Glutamatergic neuron (in vitro differentiated cells): ENCODE measurements around the gene GOLT1A. TPM values are rescaled to one million over a fixed set of nuclear protein-coding genes. Genes with fewer than 3 reads are reported as not detected.
A peak's percentile ranks its signal among the peaks of the same experiment; 100 is the strongest.

ENCODE experiments used
- DNase-seq: peaks from one replicate; pipeline ENCODE4 v3.0.0; 2022
- H3K27ac Mint-ChIP-seq: one replicate; pipeline ENCODE4 v1.8.0; 2020; ENCODE audit warnings: mild to moderate bottlenecking, mixed read lengths, inconsistent platforms; ENCODE audit not compliant: unreplicated experiment
- H3K27me3 Mint-ChIP-seq: one replicate; pipeline ENCODE4 v1.8.0; 2020; ENCODE audit warnings: mild to moderate bottlenecking, moderate library complexity, mixed read lengths, inconsistent platforms; ENCODE audit not compliant: unreplicated experiment
- H3K36me3 Mint-ChIP-seq: one replicate; pipeline ENCODE4 v1.8.0; 2020; ENCODE audit warnings: mild to moderate bottlenecking, mixed read lengths, inconsistent platforms; ENCODE audit not compliant: unreplicated experiment
- H3K4me1 Mint-ChIP-seq: one replicate; pipeline ENCODE4 v1.8.0; 2020; ENCODE audit warnings: mild to moderate bottlenecking, low read depth, mixed read lengths, inconsistent platforms; ENCODE audit not compliant: unreplicated experiment
- H3K4me3 Mint-ChIP-seq: one replicate; pipeline ENCODE4 v1.8.0; 2020; ENCODE audit warnings: mild to moderate bottlenecking, mixed read lengths, inconsistent platforms; ENCODE audit not compliant: unreplicated experiment
- H3K9me3 Mint-ChIP-seq: one replicate; pipeline ENCODE4 v1.8.0; 2020; ENCODE audit warnings: mild to moderate bottlenecking, moderate library complexity, mixed read lengths, inconsistent platforms; ENCODE audit not compliant: unreplicated experiment
- CTCF ChIP-seq: fragments of 200-600 bp; sonication (generic); IDR thresholded peaks from one replicate; pipeline ENCODE4 v1.5.0; 2021; ENCODE audit not compliant: partially characterized antibody, unreplicated experiment
- total RNA-seq: library from RNA; stranded (reverse); fragmentation: NEBNext Ultra II Directional; extraction: Animal tissue kit (Norgen Biotek cat#: 25700); gene quantifications from one replicate; pipeline ENCODE4 v1.2.1, GENCODE V29; 2021; ENCODE audit not compliant: unreplicated experiment

The GOLT1A gene
- total RNA-seq, 1 donor from 2014 or later: not detected

DNA sequence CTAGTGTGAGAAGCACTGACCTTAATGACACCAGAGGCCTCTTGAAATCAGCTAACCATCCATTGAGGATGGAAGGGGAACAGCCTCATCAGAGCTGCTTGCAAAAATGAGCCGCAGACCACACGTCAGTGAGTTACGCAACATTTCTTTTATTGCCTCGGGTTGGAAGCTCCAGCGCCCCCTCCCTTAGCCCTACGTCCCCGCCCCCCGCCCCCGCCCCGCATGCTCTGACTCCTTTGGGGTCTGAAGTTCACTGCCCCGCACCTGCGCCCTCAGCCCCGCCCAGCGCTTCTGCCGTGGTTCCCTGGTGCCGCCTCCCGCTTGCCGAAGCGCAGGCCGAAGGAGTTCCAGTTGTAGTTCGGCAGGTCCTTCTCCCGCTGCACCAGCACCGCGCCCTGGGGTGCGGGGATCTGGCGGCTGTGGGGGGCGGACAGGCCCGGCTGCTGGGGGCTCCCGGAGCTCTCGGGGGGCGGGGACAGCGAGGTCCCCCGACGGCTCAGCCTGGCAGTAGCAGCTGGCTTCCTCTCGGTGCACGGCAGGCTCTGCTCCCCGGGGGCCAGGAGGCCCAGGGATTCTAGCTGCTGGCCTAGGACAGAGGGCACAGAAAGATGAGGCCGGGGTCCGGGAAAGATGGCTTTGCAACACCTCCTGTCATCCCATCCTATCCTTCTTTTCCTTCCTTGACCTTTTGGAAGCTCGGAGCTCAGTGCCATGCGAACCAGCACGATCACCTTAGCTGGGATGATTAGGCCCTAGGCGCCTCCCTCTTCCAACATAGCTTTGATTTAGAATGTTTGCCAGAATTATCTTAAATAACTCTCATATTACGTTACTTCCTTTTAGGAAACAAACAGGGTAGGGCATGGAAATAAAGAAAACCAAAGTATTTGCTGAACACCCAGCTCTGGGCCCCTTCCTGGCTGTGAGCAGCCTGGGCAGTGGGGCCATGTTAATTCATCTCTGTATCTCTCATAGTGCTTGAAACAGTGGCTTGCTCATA lies 23.3 kb downstream of the GOLT1A start:
- peak; percentile 67 for DNase-seq
- no peak for TF ChIP-seq CTCF
- H3K27me3 Mint-ChIP-seq: peaks cover 12% of the 10 kb centered on the region
- no peaks in the 10 kb centered on the region for H3K36me3 Mint-ChIP-seq
- H3K27ac Mint-ChIP-seq: peak overlapping the region; percentile 60
- peak overlapping the region; percentile 81 for H3K4me3 Mint-ChIP-seq
- H3K9me3 Mint-ChIP-seq: peaks cover 6% of the 10 kb centered on the region
- H3K4me1 Mint-ChIP-seq: peaks cover 35% of the 10 kb centered on the region

- no peaks in the 10 kb centered on the region for H3K36me3 Mint-ChIP-seq
- H3K4me1 Mint-ChIP-seq: peaks cover 32% of the 10 kb centered on the region
- no peak overlapping the region for H3K27ac Mint-ChIP-seq
- H3K27me3 Mint-ChIP-seq: peaks cover 9% of the 10 kb centered on the region
- H3K9me3 Mint-ChIP-seq: peaks cover 2% of the 10 kb centered on the region
- TF ChIP-seq CTCF: no peak
- no peak for DNase-seq
- peak overlapping the region; percentile 20 for H3K4me3 Mint-ChIP-seq
These were observed 24.7 kb downstream of the GOLT1A start for GRCh38 chr1:204188959-204189639.

- Mint-ChIP-seq H3K9me3 (peaks cover 2% of the 10 kb centered on the region), H3K4me1 (peaks cover 30% of the 10 kb centered on the region), H3K27ac (no peak overlapping the region), H3K4me3 (no peak overlapping the region), H3K36me3 (no peaks in the 10 kb centered on the region), H3K27me3 (peaks cover 3% of the 10 kb centered on the region)
- TF ChIP-seq CTCF: no peak
- no peak for DNase-seq
These were observed 27.2 kb downstream of the GOLT1A start for GRCh38 chr1:204186597-204186996.

DNA sequence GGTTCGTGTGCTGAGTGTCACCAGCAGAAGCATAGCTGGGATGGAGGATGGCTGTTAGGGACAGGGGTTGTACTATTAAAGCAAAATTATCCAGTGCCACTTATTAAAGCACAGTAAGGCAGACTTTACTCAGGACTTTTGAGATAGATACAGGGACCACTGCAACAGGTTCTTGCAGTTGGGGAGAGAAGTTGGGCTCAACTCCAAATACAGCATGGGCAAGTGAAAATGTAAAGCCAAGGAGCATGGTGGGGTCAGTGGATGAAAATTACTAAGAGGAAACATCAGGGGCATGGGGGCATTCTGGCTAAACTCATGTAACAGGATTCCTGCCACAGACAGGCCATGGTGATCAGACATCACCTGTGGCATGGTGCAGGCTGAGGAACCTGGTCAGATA lies 32.7 kb downstream of the GOLT1A start:
- Mint-ChIP-seq H3K9me3 (peaks cover 4% of the 10 kb centered on the region), H3K4me3 (no peak overlapping the region), H3K4me1 (no peaks in the 10 kb centered on the region), H3K27me3 (peaks cover 6% of the 10 kb centered on the region), H3K27ac (no peak overlapping the region), H3K36me3 (no peaks in the 10 kb centered on the region)
- no peak for DNase-seq
- TF ChIP-seq CTCF: no peak
